ENCODE results near the gene PFAS. TPM values are rescaled to one million over a fixed set of nuclear protein-coding genes. Genes with fewer than 3 reads are reported as not detected.

The PFAS gene
- total and polyA plus RNA-seq, 2 experiments from 2014 or later, result 96.1 to 168 TPM

Other genes with a start within 250 kb of the PFAS start
- gene GUCY2D, start 246.7 kb upstream of the PFAS start, total RNA-seq (2014; rRNA removed; shearing (Covaris generic)), result 0.07 TPM in 1 of 2 replicates, not detected in the other
- gene GUCY2D, start 246.7 kb upstream of the PFAS start, polyA plus RNA-seq (2016; fragmentation: Nextera tagmentation; extraction: Ambion mirVana), result 0.08 and 0.96 TPM in 2 replicates
- 0.39 and 0.45 TPM in 2 replicates for gene ALOX15B, start 210.2 kb upstream of the PFAS start, total RNA-seq (2014; rRNA removed; shearing (Covaris generic))
- 0.33 and 0.42 TPM in 2 replicates for gene ALOX15B, start 210.2 kb upstream of the PFAS start, polyA plus RNA-seq (2016; fragmentation: Nextera tagmentation; extraction: Ambion mirVana)
- 1.4 TPM in 1 of 2 replicates, not detected in the other for gene ALOX12B, start 161.6 kb upstream of the PFAS start, total RNA-seq (2014; rRNA removed; shearing (Covaris generic))
- 0.16 and 0.30 TPM in 2 replicates for gene ALOX12B, start 161.6 kb upstream of the PFAS start, polyA plus RNA-seq (2016; fragmentation: Nextera tagmentation; extraction: Ambion mirVana)
- gene ALOXE3, start 130.8 kb upstream of the PFAS start, total RNA-seq (2014; rRNA removed; shearing (Covaris generic)), result 0.10 and 1.6 TPM in 2 replicates
- 0.27 TPM in 1 of 2 replicates, not detected in the other for gene ALOXE3, start 130.8 kb upstream of the PFAS start, polyA plus RNA-seq (2016; fragmentation: Nextera tagmentation; extraction: Ambion mirVana)
- 0.14 TPM in 1 of 2 replicates, not detected in the other for gene HES7, start 125.2 kb upstream of the PFAS start, total RNA-seq (2014; rRNA removed; shearing (Covaris generic))
- 0.24 TPM in 1 of 2 replicates, not detected in the other for gene HES7, start 125.2 kb upstream of the PFAS start, polyA plus RNA-seq (2016; fragmentation: Nextera tagmentation; extraction: Ambion mirVana)
- 36.1 and 40.5 TPM in 2 replicates for gene PER1, start 96.9 kb upstream of the PFAS start, total RNA-seq (2014; rRNA removed; shearing (Covaris generic))
- gene PER1, start 96.9 kb upstream of the PFAS start, polyA plus RNA-seq (2016; fragmentation: Nextera tagmentation; extraction: Ambion mirVana), result 12.2 and 12.4 TPM in 2 replicates
- 6.9 and 9.8 TPM in 2 replicates for gene VAMP2, start 86.3 kb upstream of the PFAS start, total RNA-seq (2014; rRNA removed; shearing (Covaris generic))
- 25.4 and 32.3 TPM in 2 replicates for gene VAMP2, start 86.3 kb upstream of the PFAS start, polyA plus RNA-seq (2016; fragmentation: Nextera tagmentation; extraction: Ambion mirVana)
- gene TMEM107, start 72.9 kb upstream of the PFAS start, total RNA-seq (2014; rRNA removed; shearing (Covaris generic)), result 11.0 and 20.4 TPM in 2 replicates
- gene TMEM107, start 72.9 kb upstream of the PFAS start, polyA plus RNA-seq (2016; fragmentation: Nextera tagmentation; extraction: Ambion mirVana), result 10.8 and 16.3 TPM in 2 replicates
- 3.9 and 7.1 TPM in 2 replicates for gene BORCS6, start 59.1 kb upstream of the PFAS start, total RNA-seq (2014; rRNA removed; shearing (Covaris generic))
- gene BORCS6, start 59.1 kb upstream of the PFAS start, polyA plus RNA-seq (2016; fragmentation: Nextera tagmentation; extraction: Ambion mirVana), result 1.8 and 2.1 TPM in 2 replicates
- 128 and 135 TPM in 2 replicates for gene AURKB, start 38.7 kb upstream of the PFAS start, total RNA-seq (2014; rRNA removed; shearing (Covaris generic))
- 202 and 212 TPM in 2 replicates for gene AURKB, start 38.7 kb upstream of the PFAS start, polyA plus RNA-seq (2016; fragmentation: Nextera tagmentation; extraction: Ambion mirVana)
- 13.4 and 14.8 TPM in 2 replicates for gene CTC1, start 1.2 kb upstream of the PFAS start, total RNA-seq (2014; rRNA removed; shearing (Covaris generic))
- gene CTC1, start 1.2 kb upstream of the PFAS start, polyA plus RNA-seq (2016; fragmentation: Nextera tagmentation; extraction: Ambion mirVana), result 9.1 and 10.7 TPM in 2 replicates
- gene RANGRF, start 39.4 kb downstream of the PFAS start, total RNA-seq (2014; rRNA removed; shearing (Covaris generic)), result 11.2 and 15.8 TPM in 2 replicates
- gene RANGRF, start 39.4 kb downstream of the PFAS start, polyA plus RNA-seq (2016; fragmentation: Nextera tagmentation; extraction: Ambion mirVana), result 52.4 and 53.7 TPM in 2 replicates
- 2.3 and 4.7 TPM in 2 replicates for gene SLC25A35, start 46.1 kb downstream of the PFAS start, total RNA-seq (2014; rRNA removed; shearing (Covaris generic))
- 3.2 and 3.6 TPM in 2 replicates for gene SLC25A35, start 46.1 kb downstream of the PFAS start, polyA plus RNA-seq (2016; fragmentation: Nextera tagmentation; extraction: Ambion mirVana)
- 0.43 and 0.52 TPM in 2 replicates for gene ARHGEF15, start 61.0 kb downstream of the PFAS start, total RNA-seq (2014; rRNA removed; shearing (Covaris generic))
- 0.26 and 0.50 TPM in 2 replicates for gene ARHGEF15, start 61.0 kb downstream of the PFAS start, polyA plus RNA-seq (2016; fragmentation: Nextera tagmentation; extraction: Ambion mirVana)
- gene ODF4, start 90.6 kb downstream of the PFAS start, total RNA-seq (2014; rRNA removed; shearing (Covaris generic)), result not detected in 2 replicates
- gene ODF4, start 90.6 kb downstream of the PFAS start, polyA plus RNA-seq (2016; fragmentation: Nextera tagmentation; extraction: Ambion mirVana), result not detected in 2 replicates
- gene RPL26, start 133.9 kb downstream of the PFAS start, total RNA-seq (2014; rRNA removed; shearing (Covaris generic)), result 3,158 and 4,450 TPM in 2 replicates
- gene RPL26, start 133.9 kb downstream of the PFAS start, polyA plus RNA-seq (2016; fragmentation: Nextera tagmentation; extraction: Ambion mirVana), result 2,274 and 2,541 TPM in 2 replicates
- 0.07 and 0.31 TPM in 2 replicates for gene RNF222, start 148.5 kb downstream of the PFAS start, total RNA-seq (2014; rRNA removed; shearing (Covaris generic))
- gene RNF222, start 148.5 kb downstream of the PFAS start, polyA plus RNA-seq (2016; fragmentation: Nextera tagmentation; extraction: Ambion mirVana), result 0.10 TPM in 1 of 2 replicates, not detected in the other
- 15.9 and 21.2 TPM in 2 replicates for gene NDEL1, start 186.6 kb downstream of the PFAS start, total RNA-seq (2014; rRNA removed; shearing (Covaris generic))
- 21.6 and 26.0 TPM in 2 replicates for gene NDEL1, start 186.6 kb downstream of the PFAS start, polyA plus RNA-seq (2016; fragmentation: Nextera tagmentation; extraction: Ambion mirVana)

Data from GM23338 (cell line).